Fibroblast of mammary gland (primary cell): ENCODE data around the gene ZBED1.
"Not testable (repeated sequence)": the region's sequence is repeated elsewhere in the genome, so short reads cannot be mapped to it uniquely, and the experiment has no call there.

ENCODE experiments used
- DNase-seq: peaks from one replicate; pipeline ENCODE4 v3.0.0-alpha.2; 2010; ENCODE audit warnings: low read depth
- H3K4me3 ChIP-seq: 2 replicates; pipeline ENCODE4 v1.5.1; 2011; ENCODE audit warnings: low read depth, mild to moderate bottlenecking, low read length, moderate library complexity; ENCODE audit not compliant: control insufficient read depth
- CTCF ChIP-seq: conservative IDR thresholded peaks from 2 replicates; pipeline ENCODE4 v1.5.1; 2011; ENCODE audit warnings: low read depth, low read length, inconsistent platforms; ENCODE audit not compliant: control insufficient read depth, insufficient read depth

ZBED1 gene

GRCh38 chrX:2511326-2511725, 10.6 kb upstream of the ZBED1 start:
- no peak for TF ChIP-seq CTCF
- no peak for DNase-seq
- H3K4me3 ChIP-seq = no peak overlapping the region

GRCh38 chrX:2508648-2509335, 8.0 kb upstream of the ZBED1 start:
- no peak overlapping the region for H3K4me3 ChIP-seq
- TF ChIP-seq CTCF = no peak
- no peak for DNase-seq

GRCh38 chrX:2507904-2508627, 7.3 kb upstream of the ZBED1 start:
- TF ChIP-seq CTCF = no peak

DNA sequence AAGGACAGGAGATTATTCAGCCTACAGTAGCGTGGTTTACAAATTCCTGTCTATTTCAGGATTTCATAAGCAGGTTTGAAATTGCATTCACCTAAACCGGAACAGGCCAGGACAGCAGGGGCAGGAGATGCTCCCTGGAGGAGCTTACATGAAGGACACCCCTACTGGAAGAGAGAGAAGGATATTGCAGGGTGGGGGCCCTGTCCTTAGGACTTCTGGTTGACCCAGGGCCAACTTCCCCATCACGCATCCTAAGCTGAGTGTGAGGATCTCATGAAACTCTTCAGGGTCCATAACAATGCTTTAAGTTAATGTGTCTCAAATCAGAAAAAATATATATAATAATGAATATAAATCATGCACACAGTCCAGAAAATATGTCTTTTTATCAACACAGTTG, 6.4 kb upstream of the ZBED1 start:
- DNase-seq = no peak

More at GRCh38 chrX:2507904-2508627, 7.3 kb upstream of the ZBED1 start:
- H3K4me3 ChIP-seq = no peak overlapping the region
- DNase-seq = no peak

DNA sequence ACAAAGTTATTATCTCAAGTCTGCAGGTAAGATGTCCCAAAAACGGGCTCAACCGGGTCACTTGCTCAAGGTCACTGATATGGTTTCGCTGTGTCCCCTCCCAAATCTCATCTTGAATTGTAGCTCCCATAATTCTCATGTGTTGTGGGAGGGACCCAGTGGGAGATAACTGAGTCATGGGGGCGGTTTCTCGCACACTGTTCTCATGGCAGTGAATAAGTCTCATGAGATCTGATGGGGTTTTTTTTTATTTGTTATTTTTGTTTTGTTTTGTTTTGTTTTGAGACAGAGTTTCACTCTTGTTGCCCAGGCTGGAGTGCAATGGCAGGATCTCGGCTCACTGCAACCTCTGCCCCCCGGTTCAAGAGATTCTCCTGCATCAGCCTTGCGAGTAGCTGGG, 4.6 kb upstream of the ZBED1 start:
- not testable (repeated sequence) for DNase-seq, H3K4me3 ChIP-seq

More for the DNA sequence above, 6.4 kb upstream of the ZBED1 start:
- no peak overlapping the region for H3K4me3 ChIP-seq
- no peak for TF ChIP-seq CTCF

- TF ChIP-seq CTCF = no peak
- H3K4me3 ChIP-seq = no peak overlapping the region
- no peak for DNase-seq
Observed at GRCh38 chrX:2504706-2505332, 4.0 kb upstream of the ZBED1 start.
